H9 (cell line): ENCODE data around the gene DERL2. TPM values are rescaled to one million over a fixed set of nuclear protein-coding genes. Genes with fewer than 3 reads are reported as not detected.
A peak's percentile ranks its signal among the peaks of the same experiment; 100 is the strongest.

Experiments used
- DNase-seq: peaks from one replicate; pipeline ENCODE4 v3.0.0-alpha.2; 2017
- H2AFZ ChIP-seq: one replicate; pipeline ENCODE4 v1.6.1; 2013; ENCODE audit warnings: mild to moderate bottlenecking, low read length, control low read depth, moderate library complexity
- H2AK5ac ChIP-seq: 2 replicates; pipeline ENCODE4 v1.6.1; 2013; ENCODE audit warnings: low read length, control low read depth, mixed read lengths; ENCODE audit not compliant: insufficient read length
- H2BK120ac ChIP-seq: one replicate; pipeline ENCODE4 v1.6.1; 2013; ENCODE audit warnings: low read depth, mild to moderate bottlenecking, low read length, control low read depth, inconsistent platforms; ENCODE audit not compliant: poor library complexity, severe bottlenecking
- H2BK12ac ChIP-seq: 2 replicates; pipeline ENCODE4 v1.6.1; 2013; ENCODE audit warnings: low read length, control low read depth, mixed read lengths, low read depth; ENCODE audit not compliant: insufficient read length
- H2BK15ac ChIP-seq: 2 replicates; pipeline ENCODE4 v1.6.1; 2013; ENCODE audit warnings: low read depth, low read length, control low read depth
- H2BK20ac ChIP-seq: one replicate; pipeline ENCODE4 v1.6.1; 2013; ENCODE audit warnings: low read depth, mild to moderate bottlenecking, low read length, control low read depth, inconsistent platforms; ENCODE audit not compliant: poor library complexity, severe bottlenecking
- H2BK5ac ChIP-seq: 2 replicates; pipeline ENCODE4 v1.6.1; 2013; ENCODE audit warnings: low read length, control low read depth, mixed read lengths; ENCODE audit not compliant: insufficient read length
- H3K14ac ChIP-seq: 2 replicates; pipeline ENCODE4 v1.6.1; 2013; ENCODE audit warnings: low read length, control low read depth; ENCODE audit not compliant: insufficient read depth
- H3K18ac ChIP-seq: 2 replicates; pipeline ENCODE4 v1.6.1; 2013; ENCODE audit warnings: low read depth, mild to moderate bottlenecking, mixed read lengths, low read length, control low read depth; ENCODE audit not compliant: insufficient read length
- H3K23ac ChIP-seq: 2 replicates; pipeline ENCODE4 v1.6.1; 2013; ENCODE audit warnings: low read length, control low read depth, mixed read lengths, low read depth; ENCODE audit not compliant: insufficient read length
- H3K23me2 ChIP-seq: 2 replicates; pipeline ENCODE4 v1.6.1; 2013; ENCODE audit warnings: low read depth, mild to moderate bottlenecking, mixed read lengths, low read length, control low read depth; ENCODE audit not compliant: insufficient read length, poor library complexity, severe bottlenecking
- H3K27ac ChIP-seq: 2 replicates; pipeline ENCODE4 v1.5.1; 2013; ENCODE audit warnings: low read length, control low read depth, mixed read lengths, low read depth; ENCODE audit not compliant: insufficient read length
- H3K27me3 ChIP-seq: 2 replicates; pipeline ENCODE4 v1.6.1; 2013; ENCODE audit warnings: low read length, control low read depth, inconsistent platforms; ENCODE audit not compliant: insufficient read depth
- H3K4ac ChIP-seq: 2 replicates; pipeline ENCODE4 v1.6.1; 2013; ENCODE audit warnings: low read depth, mild to moderate bottlenecking, control low read depth, inconsistent platforms, low read length, moderate library complexity
- H3K4me1 ChIP-seq: 2 replicates; pipeline ENCODE4 v1.6.1; 2013; ENCODE audit warnings: low read length, control low read depth, inconsistent platforms; ENCODE audit not compliant: insufficient read depth
- H3K4me2 ChIP-seq: 2 replicates; pipeline ENCODE4 v1.6.1; 2013; ENCODE audit warnings: low read length, control low read depth, mixed read lengths; ENCODE audit not compliant: insufficient read length, insufficient read depth
- H3K56ac ChIP-seq: 2 replicates; pipeline ENCODE4 v1.6.1; 2013; ENCODE audit warnings: low read depth, mild to moderate bottlenecking, mixed read lengths, low read length, control low read depth; ENCODE audit not compliant: insufficient read length
- H3K79me1 ChIP-seq: 2 replicates; pipeline ENCODE4 v1.6.1; 2013; ENCODE audit warnings: low read depth, mild to moderate bottlenecking, moderate library complexity, low read length, control low read depth, inconsistent platforms; ENCODE audit not compliant: insufficient read depth, poor library complexity, severe bottlenecking
- H3K79me2 ChIP-seq: 2 replicates; pipeline ENCODE4 v1.6.1; 2013; ENCODE audit warnings: low read length, control low read depth, inconsistent platforms; ENCODE audit not compliant: insufficient read depth
- H3K9ac ChIP-seq: 2 replicates; pipeline ENCODE4 v1.6.1; 2013; ENCODE audit warnings: low read length, control low read depth, mixed read lengths; ENCODE audit not compliant: insufficient read length; ENCODE audit errors: extremely low read depth
- H3K9me3 ChIP-seq: one replicate; pipeline ENCODE4 v1.6.1; 2013; ENCODE audit warnings: low read depth, low read length, inconsistent platforms; ENCODE audit not compliant: control insufficient read depth
- H3T11ph ChIP-seq: one replicate; pipeline ENCODE4 v1.6.1; 2013; ENCODE audit warnings: mild to moderate bottlenecking, low read length, control low read depth, inconsistent platforms
- H4K20me1 ChIP-seq: one replicate; pipeline ENCODE4 v1.6.1; 2013; ENCODE audit not compliant: control insufficient read depth, insufficient read length, insufficient read depth
- H4K5ac ChIP-seq: 2 replicates; pipeline ENCODE4 v1.6.1; 2013; ENCODE audit warnings: low read depth, mild to moderate bottlenecking, mixed read lengths, low read length, control low read depth; ENCODE audit not compliant: insufficient read length
- H4K8ac ChIP-seq: replicated peaks from 2 replicates; pipeline ENCODE4 v1.6.1; 2013; ENCODE audit warnings: low read length, control low read depth, mixed read lengths, low read depth; ENCODE audit not compliant: insufficient read length
- H4K91ac ChIP-seq: 2 replicates; pipeline ENCODE4 v1.6.1; 2013; ENCODE audit warnings: low read depth, mild to moderate bottlenecking, moderate library complexity, mixed read lengths, low read length, control low read depth; ENCODE audit not compliant: insufficient read length
- H3K27ac Mint-ChIP-seq, 3 experiments: 2 replicates in 2 of 3; 3 replicates in 1 of 3; pipeline ENCODE4 v1.8.0; 2020 to 2021; ENCODE audit warnings: mixed read lengths in 3 of 3, mild to moderate bottlenecking in 1 of 3, moderate library complexity in 1 of 3
- H3K27me3 Mint-ChIP-seq: 2 replicates; pipeline ENCODE4 v1.8.0; 2021; ENCODE audit warnings: low read depth, mild to moderate bottlenecking, moderate library complexity, mixed read lengths
- H3K36me3 Mint-ChIP-seq, 3 experiments: 2 replicates in 2 of 3; 3 replicates in 1 of 3; pipeline ENCODE4 v1.8.0; 2020 to 2021; ENCODE audit warnings: low read depth in 3 of 3, mixed read lengths in 3 of 3; ENCODE audit not compliant: insufficient read depth in 1 of 3
- H3K4me1 Mint-ChIP-seq, 2 experiments: 2 replicates each; pipeline ENCODE4 v1.8.0; 2020; ENCODE audit warnings: mixed read lengths in 2 of 2
- H3K4me3 Mint-ChIP-seq, 2 experiments: 2 replicates in 1 of 2; 3 replicates in 1 of 2; pipeline ENCODE4 v1.8.0; 2020 to 2021; ENCODE audit warnings: mild to moderate bottlenecking in 2 of 2, mixed read lengths in 2 of 2, moderate library complexity in 1 of 2
- H3K9me3 Mint-ChIP-seq, 2 experiments: 2 replicates in 1 of 2; 3 replicates in 1 of 2; pipeline ENCODE4 v1.8.0; 2020; ENCODE audit warnings: mild to moderate bottlenecking in 2 of 2, mixed read lengths in 2 of 2, moderate library complexity in 1 of 2
- WGBS: extraction: QIAGEN DNeasy Blood & Tissue Kit; methylation state at CpG from one replicate; pipeline ENCODE4 v1.1.7; 2013; ENCODE audit warnings: missing lambda C conversion rate, low lambda C conversion rate, mixed read lengths; ENCODE audit not compliant: insufficient read length; ENCODE audit errors: extremely low coverage; 5-methylcytosine and 5-hydroxymethylcytosine counted together
- total RNA-seq: library from RNA; stranded (reverse); gene quantifications from 2 replicates; pipeline ENCODE4 v1.2.1, GENCODE V29; 2021
- TF ChIP-seq, protein P1 (sequence below): fragments of 200-600 bp; sonication (generic); conservative IDR thresholded peaks from 3 replicates; pipeline ENCODE4 v1.8.0; 2021; ENCODE audit warnings: antibody characterized with exemption, mild to moderate bottlenecking

DERL2 gene
- total RNA-seq, 1 experiment from 2014 or later, result 83.2 TPM

DNA sequence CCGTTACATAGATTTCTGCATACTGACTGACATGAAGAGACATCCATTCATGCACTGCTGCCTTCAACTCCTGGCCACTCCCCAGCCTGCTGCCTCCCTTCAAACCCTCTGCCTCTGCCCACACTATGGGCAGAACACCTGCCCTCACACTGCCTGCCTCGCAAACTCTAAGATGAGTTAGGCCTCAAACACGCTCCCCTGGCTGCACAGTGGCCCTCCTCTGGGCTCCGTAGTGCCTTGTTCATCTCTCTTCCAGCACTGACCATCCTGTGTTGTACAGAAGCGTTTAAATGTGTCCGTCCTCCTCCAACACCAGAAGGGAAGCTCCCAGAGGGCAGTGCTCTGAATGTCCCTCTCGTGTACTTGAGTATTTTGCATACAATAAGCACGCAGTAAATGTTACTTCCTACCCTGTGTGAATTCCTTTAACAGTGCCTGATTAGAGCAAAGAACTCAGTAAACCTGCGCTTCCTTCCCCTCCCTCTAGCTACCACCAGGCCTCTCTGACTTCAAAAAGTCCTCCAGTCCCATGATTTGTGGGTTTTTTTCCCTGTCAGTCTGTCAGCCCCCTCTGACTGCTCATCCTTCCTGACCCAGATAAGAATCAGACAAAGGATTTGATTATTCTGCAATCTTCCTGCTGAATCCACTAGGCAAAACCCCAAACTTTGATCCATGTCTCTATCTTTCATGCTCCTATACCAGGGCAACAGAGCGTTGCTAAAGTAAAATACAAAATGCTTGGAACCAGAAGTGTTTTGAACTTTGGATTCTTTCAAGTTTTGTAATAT lies 21.1 kb downstream of the DERL2 start:
- no peak overlapping the region for H3K14ac ChIP-seq
- H3K4me2 ChIP-seq, result no peak overlapping the region
- no peak overlapping the region for H2AK5ac ChIP-seq
- peaks cover 22 to 23% of the 10 kb centered on the region in 2 experiments for H3K4me1 Mint-ChIP-seq
- no peak overlapping the region for H3K9ac ChIP-seq
- no peak overlapping the region for H3K27ac ChIP-seq
- H2BK12ac ChIP-seq, result no peak overlapping the region
- no peak overlapping the region for H3K4ac ChIP-seq
- peaks cover 10% of the 10 kb centered on the region for H3K23me2 ChIP-seq
- H2BK120ac ChIP-seq, result no peak overlapping the region
- TF ChIP-seq, protein P1, sequence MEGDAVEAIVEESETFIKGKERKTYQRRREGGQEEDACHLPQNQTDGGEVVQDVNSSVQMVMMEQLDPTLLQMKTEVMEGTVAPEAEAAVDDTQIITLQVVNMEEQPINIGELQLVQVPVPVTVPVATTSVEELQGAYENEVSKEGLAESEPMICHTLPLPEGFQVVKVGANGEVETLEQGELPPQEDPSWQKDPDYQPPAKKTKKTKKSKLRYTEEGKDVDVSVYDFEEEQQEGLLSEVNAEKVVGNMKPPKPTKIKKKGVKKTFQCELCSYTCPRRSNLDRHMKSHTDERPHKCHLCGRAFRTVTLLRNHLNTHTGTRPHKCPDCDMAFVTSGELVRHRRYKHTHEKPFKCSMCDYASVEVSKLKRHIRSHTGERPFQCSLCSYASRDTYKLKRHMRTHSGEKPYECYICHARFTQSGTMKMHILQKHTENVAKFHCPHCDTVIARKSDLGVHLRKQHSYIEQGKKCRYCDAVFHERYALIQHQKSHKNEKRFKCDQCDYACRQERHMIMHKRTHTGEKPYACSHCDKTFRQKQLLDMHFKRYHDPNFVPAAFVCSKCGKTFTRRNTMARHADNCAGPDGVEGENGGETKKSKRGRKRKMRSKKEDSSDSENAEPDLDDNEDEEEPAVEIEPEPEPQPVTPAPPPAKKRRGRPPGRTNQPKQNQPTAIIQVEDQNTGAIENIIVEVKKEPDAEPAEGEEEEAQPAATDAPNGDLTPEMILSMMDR, result no peak
- DNase-seq, result no peak
- no peak overlapping the region for H4K91ac ChIP-seq
- peak overlapping the region in 1 of 3 experiments; percentile 53; a peak in 2 of 7 replicates for H3K27ac Mint-ChIP-seq
- no peaks in the 10 kb centered on the region; the same call in 1 of the 2 replicates for H3K27me3 Mint-ChIP-seq
- no peaks in the 10 kb centered on the region for H3K9me3 Mint-ChIP-seq
- H4K8ac ChIP-seq, result no peak overlapping the region
- peaks cover 55% of the 10 kb centered on the region for H3K79me2 ChIP-seq
- H4K20me1 ChIP-seq, result no peaks in the 10 kb centered on the region
- H2BK5ac ChIP-seq, result no peak overlapping the region
- H3K27me3 ChIP-seq, result no peaks in the 10 kb centered on the region
- no peak overlapping the region for H3K18ac ChIP-seq
- H3K36me3 Mint-ChIP-seq, result peaks cover 25 to 48% (median 35%) of the 10 kb centered on the region in 3 experiments; a peak in 6 of 7 replicates
- no peak overlapping the region for H3K23ac ChIP-seq
- H3K56ac ChIP-seq, result no peak overlapping the region
- no peaks in the 10 kb centered on the region for H3K9me3 ChIP-seq
- no peak overlapping the region for H3T11ph ChIP-seq
- H4K5ac ChIP-seq, result no peak overlapping the region
- H3K4me1 ChIP-seq, result no peaks in the 10 kb centered on the region
- no peak overlapping the region for H2AFZ ChIP-seq
- H2BK15ac ChIP-seq, result no peak overlapping the region
- no peak overlapping the region for H2BK20ac ChIP-seq
- WGBS, result no CpG with 5 or more reads among the region's 10 CpGs
- peaks cover 2% of the 10 kb centered on the region for H3K79me1 ChIP-seq
- H3K4me3 Mint-ChIP-seq, result peak overlapping the region in 1 of 2 experiments; percentile 28; a peak in 1 of 5 replicates
